HEK293T (cell line): ENCODE measurements around the gene HNRNPD.
A peak's percentile ranks its signal among the peaks of the same experiment; 100 is the strongest.
"Not testable (repeated sequence)": the region's sequence is repeated elsewhere in the genome, so short reads cannot be mapped to it uniquely, and the experiment has no call there.

Source experiments
- CTCF ChIA-PET: fragments of 350-600 bp; formaldehyde crosslinking; extraction: SDS; loops from one replicate; lab custom pipeline; 2021; ENCODE audit warnings: antibody characterized with exemption, inconsistent platforms; lab: Yijun Ruan, JAX
- POLR2A ChIA-PET: fragments of 350-600 bp; formaldehyde crosslinking; extraction: SDS; loops from one replicate; lab custom pipeline; 2020; ENCODE audit warnings: antibody characterized with exemption, inconsistent platforms; lab: Yijun Ruan, JAX
- DNase-seq: peaks from one replicate; pipeline ENCODE4 v3.0.0; 2012; ENCODE audit warnings: mixed read lengths; ENCODE audit errors: extremely low spot score
- ARNT ChIP-seq: fragments of 450-650 bp; IDR thresholded peaks from 2 replicates; pipeline ENCODE4 v1.6.1; 2017; ENCODE audit warnings: mild to moderate bottlenecking
- BHLHE40 ChIP-seq: fragments of 450-650 bp; IDR thresholded peaks from 2 replicates; pipeline ENCODE4 v1.6.1; 2016; ENCODE audit warnings: mild to moderate bottlenecking, moderate library complexity, borderline replicate concordance
- CTBP1 ChIP-seq: fragments of 450-650 bp; IDR thresholded peaks from 2 replicates; pipeline ENCODE4 v1.6.1; 2016; ENCODE audit warnings: borderline replicate concordance
- ELF4 ChIP-seq: fragments of 450-650 bp; IDR thresholded peaks from 2 replicates; pipeline ENCODE4 v1.6.1; 2017; ENCODE audit warnings: antibody characterized with exemption
- FOXA1 ChIP-seq: fragments of 450-650 bp; IDR thresholded peaks from 2 replicates; pipeline ENCODE4 v1.6.1; 2016; ENCODE audit warnings: mild to moderate bottlenecking
- FOXK2 ChIP-seq: fragments of 450-650 bp; IDR thresholded peaks from 2 replicates; pipeline ENCODE4 v1.6.1; 2016; ENCODE audit warnings: mild to moderate bottlenecking
- FOXM1 ChIP-seq: fragments of 450-650 bp; IDR thresholded peaks from 2 replicates; pipeline ENCODE4 v1.6.1; 2017; ENCODE audit warnings: mild to moderate bottlenecking, borderline replicate concordance
- HDGF ChIP-seq: fragments of 450-650 bp; IDR thresholded peaks from 2 replicates; pipeline ENCODE4 v1.6.1; 2017; ENCODE audit warnings: antibody characterized with exemption, borderline replicate concordance
- LEF1 ChIP-seq: fragments of 450-650 bp; IDR thresholded peaks from 2 replicates; pipeline ENCODE4 v1.6.1; 2017; ENCODE audit warnings: mild to moderate bottlenecking, borderline replicate concordance
- NFRKB ChIP-seq: fragments of 450-650 bp; IDR thresholded peaks from 2 replicates; pipeline ENCODE4 v1.6.1; 2016; ENCODE audit warnings: mild to moderate bottlenecking, moderate library complexity
- SP1 ChIP-seq: fragments of 450-650 bp; IDR thresholded peaks from 2 replicates; pipeline ENCODE4 v1.6.1; 2017
- TARDBP ChIP-seq: fragments of 450-650 bp; IDR thresholded peaks from 2 replicates; pipeline ENCODE4 v1.6.1; 2016
- ZNF384 ChIP-seq: fragments of 450-650 bp; IDR thresholded peaks from 2 replicates; pipeline ENCODE4 v1.6.1; 2016
- TF ChIP-seq, protein P1 (sequence below): fragments of 450-650 bp; IDR thresholded peaks from 2 replicates; pipeline ENCODE4 v1.6.1; 2016

HNRNPD gene

GRCh38 chr4:82357640-82358039 lies 16.2 kb downstream of the HNRNPD start:
- ChIA-PET POLR2A (no interaction called here), CTCF (no interaction called here)
- no peak for DNase-seq
- TF ChIP-seq ARNT (no peak), HDGF (no peak), CTBP1 (no peak), TARDBP (no peak), ELF4 (no peak), FOXA1 (no peak)
- TF ChIP-seq, protein P1, sequence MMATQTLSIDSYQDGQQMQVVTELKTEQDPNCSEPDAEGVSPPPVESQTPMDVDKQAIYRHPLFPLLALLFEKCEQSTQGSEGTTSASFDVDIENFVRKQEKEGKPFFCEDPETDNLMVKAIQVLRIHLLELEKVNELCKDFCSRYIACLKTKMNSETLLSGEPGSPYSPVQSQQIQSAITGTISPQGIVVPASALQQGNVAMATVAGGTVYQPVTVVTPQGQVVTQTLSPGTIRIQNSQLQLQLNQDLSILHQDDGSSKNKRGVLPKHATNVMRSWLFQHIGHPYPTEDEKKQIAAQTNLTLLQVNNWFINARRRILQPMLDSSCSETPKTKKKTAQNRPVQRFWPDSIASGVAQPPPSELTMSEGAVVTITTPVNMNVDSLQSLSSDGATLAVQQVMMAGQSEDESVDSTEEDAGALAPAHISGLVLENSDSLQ = no peak

- ChIA-PET POLR2A (interaction anchor here (0.8 kb wide), 1 partner anchor 75 kb away, joined by 3 read pairs; no protein-coding TSS in a partner anchor), CTCF (interaction anchor here (1.1 kb wide), 1 partner anchor 12 kb away, joined by 3 read pairs; no protein-coding TSS in a partner anchor)
- no peak for TF ChIP-seq SP1
- no peak for TF ChIP-seq ELF4
- no peak for TF ChIP-seq LEF1
- no peak for TF ChIP-seq BHLHE40
- TF ChIP-seq HDGF = no peak
- TF ChIP-seq, protein P1 = no peak
- no peak for TF ChIP-seq ZNF384
- no peak for TF ChIP-seq FOXK2
- DNase-seq = no peak
Measured at GRCh38 chr4:82354788-82355187, 19.0 kb downstream of the HNRNPD start.

GRCh38 chr4:82352825-82353366 lies 20.9 kb downstream of the HNRNPD start:
- POLR2A ChIA-PET = no interaction called here
- no peak for DNase-seq
- CTCF ChIA-PET = interaction anchor here (0.5 kb wide), 1 partner anchor 28 kb away, joined by 5 read pairs; no protein-coding TSS in a partner anchor

GRCh38 chr4:82352118-82352824 lies 21.5 kb downstream of the HNRNPD start:
- ChIA-PET POLR2A (no interaction called here), CTCF (interaction anchor here (0.5 kb wide), 1 partner anchor 28 kb away, joined by 5 read pairs; no protein-coding TSS in a partner anchor)
- DNase-seq = no peak
- no peak for TF ChIP-seq FOXM1

More at GRCh38 chr4:82352825-82353366, 20.9 kb downstream of the HNRNPD start:
- no peak for TF ChIP-seq ZNF384
- TF ChIP-seq, protein P1 = no peak

DNA sequence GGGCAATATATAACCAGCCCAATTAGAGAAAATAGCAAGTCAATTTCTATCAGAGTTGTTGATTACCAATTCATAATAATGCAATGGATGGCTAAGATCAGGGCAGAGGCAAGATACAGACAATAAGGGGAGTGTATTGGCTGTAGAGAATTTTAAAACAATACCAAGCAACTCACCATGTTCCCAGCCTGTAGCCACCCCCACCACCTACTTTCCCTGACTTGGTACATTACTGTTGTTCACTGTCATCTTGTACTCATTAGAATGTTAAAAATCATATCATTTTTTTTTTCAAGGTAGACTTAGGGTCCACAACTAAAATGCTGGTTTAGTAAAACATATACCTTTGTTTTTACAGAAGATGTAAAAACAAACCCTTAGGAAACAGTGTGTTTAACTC lies 27.7 kb downstream of the HNRNPD start:
- ChIA-PET POLR2A (no interaction called here), CTCF (no interaction called here)
- TF ChIP-seq FOXM1 (no peak), CTBP1 (no peak), FOXK2 (no peak), HDGF (no peak), NFRKB (no peak), SP1 (no peak), ZNF384 (no peak), FOXA1 (no peak), BHLHE40 (no peak), TARDBP (no peak), ARNT (no peak)
- TF ChIP-seq, protein P1 = no peak
- no peak for DNase-seq

GRCh38 chr4:82335043-82335442 lies 38.7 kb downstream of the HNRNPD start:
- ChIA-PET CTCF (no interaction called here), POLR2A (no interaction called here)
- no peak for DNase-seq
- TF ChIP-seq BHLHE40 (0 out of 2 replicates have a peak, but pooled peaks have one; percentile 22), ARNT (no peak)

GRCh38 chr4:82333641-82334040 lies 40.1 kb downstream of the HNRNPD start:
- CTCF ChIA-PET, POLR2A ChIA-PET: not testable (repeated sequence)

More at GRCh38 chr4:82333641-82334040, 40.1 kb downstream of the HNRNPD start:
- DNase-seq = not testable (repeated sequence)
